Measurements from ENCODE around the gene PGK2.

PGK2 gene

GRCh38 chr6:49775043-49775442, 12.0 kb downstream of the PGK2 start:
- no peak overlapping the region for H3K4me3 Mint-ChIP-seq
- H3K4me1 Mint-ChIP-seq: no peaks in the 10 kb centered on the region
- no peaks in the 10 kb centered on the region for H3K27me3 Mint-ChIP-seq
- no peaks in the 10 kb centered on the region for H3K36me3 Mint-ChIP-seq
- H3K9me3 Mint-ChIP-seq: peaks cover 3% of the 10 kb centered on the region
- H3K27ac Mint-ChIP-seq: no peak overlapping the region
- ATAC-seq: no peak

GRCh38 chr6:49772285-49772684, 14.8 kb downstream of the PGK2 start:
- Mint-ChIP-seq H3K27me3 (no peaks in the 10 kb centered on the region), H3K36me3 (no peaks in the 10 kb centered on the region), H3K27ac (no peak overlapping the region), H3K9me3 (peaks cover 3% of the 10 kb centered on the region), H3K4me1 (no peaks in the 10 kb centered on the region), H3K4me3 (no peak overlapping the region)
- ATAC-seq: no peak

GRCh38 chr6:49766762-49767161, 20.3 kb downstream of the PGK2 start:
- H3K9me3 Mint-ChIP-seq: peaks cover 7% of the 10 kb centered on the region
- no peaks in the 10 kb centered on the region for H3K4me1 Mint-ChIP-seq
- no peak overlapping the region for H3K27ac Mint-ChIP-seq
- no peaks in the 10 kb centered on the region for H3K27me3 Mint-ChIP-seq
- no peak overlapping the region for H3K4me3 Mint-ChIP-seq
- ATAC-seq: no peak
- H3K36me3 Mint-ChIP-seq: no peaks in the 10 kb centered on the region

- no peak for ATAC-seq
- H3K27me3 Mint-ChIP-seq: no peaks in the 10 kb centered on the region
- peaks cover 7% of the 10 kb centered on the region for H3K9me3 Mint-ChIP-seq
- H3K27ac Mint-ChIP-seq: no peak overlapping the region
- H3K4me1 Mint-ChIP-seq: no peaks in the 10 kb centered on the region
- no peak overlapping the region for H3K4me3 Mint-ChIP-seq
- H3K36me3 Mint-ChIP-seq: no peaks in the 10 kb centered on the region
Measured at GRCh38 chr6:49764571-49765236, 22.4 kb downstream of the PGK2 start.

- H3K4me1 Mint-ChIP-seq: no peaks in the 10 kb centered on the region
- no peak within 1 kb of the TSS for H3K4me3 Mint-ChIP-seq
- H3K27ac Mint-ChIP-seq: no peak within 1 kb of the TSS
- no peak for ATAC-seq
- no peaks in the 10 kb centered on the region for H3K27me3 Mint-ChIP-seq
- H3K36me3 Mint-ChIP-seq: no peaks in the 10 kb centered on the region
- H3K9me3 Mint-ChIP-seq: peaks cover 7% of the 10 kb centered on the region
Measured at GRCh38 chr6:49744259-49744658, 42.8 kb downstream of the PGK2 start, which contains the start of gene CRISP3. TSS of gene CRISP3 (minus strand) at chr6:49744388. CDS start at chr6:49744367, 21 bp downstream.

GRCh38 chr6:49743429-49743828, 43.7 kb downstream of the PGK2 start:
- Mint-ChIP-seq H3K4me3 (no peak overlapping the region), H3K36me3 (no peaks in the 10 kb centered on the region), H3K9me3 (peaks cover 6% of the 10 kb centered on the region), H3K27ac (no peak overlapping the region), H3K27me3 (no peaks in the 10 kb centered on the region), H3K4me1 (no peaks in the 10 kb centered on the region)
- ATAC-seq: no peak

GRCh38 chr6:49739423-49739822, 47.7 kb downstream of the PGK2 start:
- no peak for ATAC-seq
- H3K27me3 Mint-ChIP-seq: no peaks in the 10 kb centered on the region
- no peaks in the 10 kb centered on the region for H3K4me1 Mint-ChIP-seq
- peaks cover 6% of the 10 kb centered on the region for H3K9me3 Mint-ChIP-seq
- H3K4me3 Mint-ChIP-seq: no peak overlapping the region
- no peaks in the 10 kb centered on the region for H3K36me3 Mint-ChIP-seq
- no peak overlapping the region for H3K27ac Mint-ChIP-seq

- no peaks in the 10 kb centered on the region for H3K36me3 Mint-ChIP-seq
- H3K4me1 Mint-ChIP-seq: no peaks in the 10 kb centered on the region
- H3K27me3 Mint-ChIP-seq: no peaks in the 10 kb centered on the region
- peaks cover 4% of the 10 kb centered on the region for H3K9me3 Mint-ChIP-seq
- H3K4me3 Mint-ChIP-seq: no peak overlapping the region
- no peak for ATAC-seq
- no peak overlapping the region for H3K27ac Mint-ChIP-seq
Measured at GRCh38 chr6:49736017-49736508, 51.0 kb downstream of the PGK2 start.
